Measurements from ENCODE around the gene ANO9.

DNA sequence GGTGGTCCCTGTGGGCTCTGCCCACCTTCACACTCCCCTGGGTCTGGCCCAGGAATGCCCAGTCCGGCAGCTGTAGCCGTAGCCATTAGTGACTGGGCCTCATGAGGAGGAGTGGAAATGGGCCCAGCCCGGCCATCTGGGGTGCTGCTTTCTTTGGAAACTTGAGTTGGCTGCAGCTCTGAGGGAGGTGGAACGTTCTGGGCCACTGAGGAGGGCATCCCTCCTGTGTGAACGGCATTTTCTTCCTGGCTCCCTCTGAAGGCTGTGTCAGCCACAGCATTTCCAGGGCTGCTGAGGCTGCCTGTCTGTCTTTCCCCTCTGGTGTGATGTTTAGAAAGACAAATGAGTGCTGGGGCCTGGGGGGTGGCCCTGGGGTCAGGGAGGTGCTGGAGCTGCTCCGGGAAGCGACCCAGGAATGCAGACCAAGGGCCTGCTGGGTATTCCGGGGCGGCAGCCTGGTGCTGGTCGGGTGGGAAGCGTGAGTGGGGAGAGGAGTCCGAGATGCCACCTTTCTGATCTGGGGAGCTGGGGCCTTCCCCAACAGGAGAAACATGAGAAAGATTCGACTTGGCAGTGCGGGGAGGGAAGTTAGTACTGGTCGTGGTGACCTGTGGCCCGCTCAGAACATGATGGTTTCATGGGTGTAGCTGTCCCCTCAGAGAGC is 35.4 kb upstream of the ANO9 start:
- no peak for TF ChIP-seq POLR2AphosphoS5 (IDR thresholded peaks at IDR 0.05)
- TF ChIP-seq, protein P1, sequence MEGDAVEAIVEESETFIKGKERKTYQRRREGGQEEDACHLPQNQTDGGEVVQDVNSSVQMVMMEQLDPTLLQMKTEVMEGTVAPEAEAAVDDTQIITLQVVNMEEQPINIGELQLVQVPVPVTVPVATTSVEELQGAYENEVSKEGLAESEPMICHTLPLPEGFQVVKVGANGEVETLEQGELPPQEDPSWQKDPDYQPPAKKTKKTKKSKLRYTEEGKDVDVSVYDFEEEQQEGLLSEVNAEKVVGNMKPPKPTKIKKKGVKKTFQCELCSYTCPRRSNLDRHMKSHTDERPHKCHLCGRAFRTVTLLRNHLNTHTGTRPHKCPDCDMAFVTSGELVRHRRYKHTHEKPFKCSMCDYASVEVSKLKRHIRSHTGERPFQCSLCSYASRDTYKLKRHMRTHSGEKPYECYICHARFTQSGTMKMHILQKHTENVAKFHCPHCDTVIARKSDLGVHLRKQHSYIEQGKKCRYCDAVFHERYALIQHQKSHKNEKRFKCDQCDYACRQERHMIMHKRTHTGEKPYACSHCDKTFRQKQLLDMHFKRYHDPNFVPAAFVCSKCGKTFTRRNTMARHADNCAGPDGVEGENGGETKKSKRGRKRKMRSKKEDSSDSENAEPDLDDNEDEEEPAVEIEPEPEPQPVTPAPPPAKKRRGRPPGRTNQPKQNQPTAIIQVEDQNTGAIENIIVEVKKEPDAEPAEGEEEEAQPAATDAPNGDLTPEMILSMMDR (IDR thresholded peaks at IDR 0.05 in 8 of 11, conservative IDR thresholded peaks at IDR 0.05 in 3 of 11), result no peak

Data from spleen (tissue), 7 donors.